ENCODE measurements around the gene EIF2AK2.

- TF ChIP-seq CTCF (conservative IDR thresholded peaks at IDR 0.05; ENCODE audit: low read length) (no peak), EZH2phosphoT487 (IDR thresholded peaks at IDR 0.05; ENCODE audit: borderline replicate concordance) (no peak)
Observed at GRCh38 chr2:37096568-37096967, 60.2 kb downstream of the EIF2AK2 start.
